Thymus (tissue), 11 donors: Measurements from ENCODE around the gene ECHS1. TPM values are rescaled to one million over a fixed set of nuclear protein-coding genes. Genes with fewer than 3 reads are reported as not detected.

Experiments
- DNase-seq, 9 donors: peaks; one replicate each; pipeline ENCODE4 v3.0.0-alpha.2; 2013; ENCODE audit warnings: low spot score in 9 of 9, low read depth in 6 of 9, missing footprints in 1 of 9
- H3K27ac ChIP-seq, 2 donors: one replicate each; pipeline ENCODE4 v1.5.1; 2013; ENCODE audit warnings: control low read depth in 1 of 2, low read depth in 1 of 2, low read length in 1 of 2, mild to moderate bottlenecking in 1 of 2, moderate library complexity in 1 of 2
- H3K27me3 ChIP-seq, 2 donors: one replicate each; pipeline ENCODE4 v1.5.1; 2013; ENCODE audit warnings: low read length in 1 of 2; ENCODE audit not compliant: control insufficient read depth in 2 of 2, insufficient read depth in 1 of 2
- H3K36me3 ChIP-seq, 2 donors: one replicate each; pipeline ENCODE4 v1.5.1; 2013; ENCODE audit warnings: low read length in 1 of 2, mild to moderate bottlenecking in 1 of 2, moderate library complexity in 1 of 2; ENCODE audit not compliant: control insufficient read depth in 2 of 2, insufficient read depth in 2 of 2
- H3K4me1 ChIP-seq, 2 donors: one replicate each; pipeline ENCODE4 v1.5.1; 2013; ENCODE audit warnings: low read length in 2 of 2; ENCODE audit not compliant: control insufficient read depth in 2 of 2, insufficient read depth in 2 of 2
- H3K4me3 ChIP-seq, 2 donors: one replicate each; pipeline ENCODE4 v1.5.1; 2013; ENCODE audit warnings: low read length in 2 of 2, control low read depth in 1 of 2, mild to moderate bottlenecking in 1 of 2
- H3K9me3 ChIP-seq, 2 donors: one replicate each; pipeline ENCODE4 v1.5.1; 2013; ENCODE audit warnings: low read length in 1 of 2, mild to moderate bottlenecking in 1 of 2; ENCODE audit not compliant: control insufficient read depth in 2 of 2, insufficient read depth in 1 of 2
- WGBS: extraction: QIAGEN DNeasy Blood & Tissue Kit; methylation state at CpG from one replicate; pipeline ENCODE4 v1.1.7; 2013; 5-methylcytosine and 5-hydroxymethylcytosine counted together
- polyA plus RNA-seq: library from polyadenylated mRNA; stranded (reverse); fragments of 200-250 nt; gene quantifications from one replicate; pipeline ENCODE4 v1.2.3, GENCODE V29; 2013
- total RNA-seq: library from RNA; stranded (reverse); fragments of 120-200 nt; gene quantifications from one replicate; pipeline ENCODE4 v1.2.4, GENCODE V29; 2013
- donor health status: healthy.

Gene ECHS1
- total and polyA plus RNA-seq, 2 donors = 39.8 to 54.9 TPM

- DNase-seq = peak in 4 of 9 donors; percentile 42 to 74 (median 53)
These were observed 15.6 kb downstream of the ECHS1 start, which contains the start of gene FUOM for GRCh38 chr10:133357285-133358161. Gene FUOM, minus strand, starts transcription at chr10:133358019. Its CDS starts 12 bp downstream, at chr10:133358007.

GRCh38 chr10:133356549-133357284 lies 16.4 kb downstream of the ECHS1 start:
- Histone ChIP-seq H3K4me3 (peak overlapping the region; percentile 48 to 61), H3K36me3 (no peaks in the 10 kb centered on the region), H3K27me3 (peaks cover 0 to 21% of the 10 kb centered on the region in 2 donors), H3K4me1 (peaks cover 9 to 12% of the 10 kb centered on the region in 2 donors), H3K27ac (no peak overlapping the region), H3K9me3 (no peaks in the 10 kb centered on the region)
- 59% methylated on average over 27 of the region's 27 CpGs for WGBS
- no peak for DNase-seq

More at GRCh38 chr10:133357285-133358161, 15.6 kb downstream of the ECHS1 start, which contains the start of gene FUOM:
- H3K27ac ChIP-seq = no peak within 1 kb of the TSS
- peaks cover 0 to 21% of the 10 kb centered on the region in 2 donors for H3K27me3 ChIP-seq
- no peaks in the 10 kb centered on the region for H3K9me3 ChIP-seq
- WGBS = 3% methylated on average over 83 of the region's 83 CpGs
- H3K36me3 ChIP-seq = peaks cover 2 to 3% of the 10 kb centered on the region in 2 donors
- peaks cover 9 to 12% of the 10 kb centered on the region in 2 donors for H3K4me1 ChIP-seq
- peak within 1 kb of the TSS; percentile 48 to 61 for H3K4me3 ChIP-seq

GRCh38 chr10:133355991-133356390 lies 17.2 kb downstream of the ECHS1 start:
- H3K36me3 ChIP-seq = no peaks in the 10 kb centered on the region
- 98% methylated on average over 3 of the region's 3 CpGs for WGBS
- H3K27ac ChIP-seq = no peak overlapping the region
- peaks cover 0 to 23% of the 10 kb centered on the region in 2 donors for H3K27me3 ChIP-seq
- no peaks in the 10 kb centered on the region for H3K9me3 ChIP-seq
- no peak overlapping the region for H3K4me3 ChIP-seq
- H3K4me1 ChIP-seq = peaks cover 9 to 12% of the 10 kb centered on the region in 2 donors
- DNase-seq = no peak

GRCh38 chr10:133355266-133355665 lies 17.9 kb downstream of the ECHS1 start:
- H3K4me1 ChIP-seq = peaks cover 9 to 12% of the 10 kb centered on the region in 2 donors
- H3K9me3 ChIP-seq = no peaks in the 10 kb centered on the region
- H3K27ac ChIP-seq = no peak overlapping the region
- DNase-seq = no peak
- no peak overlapping the region for H3K4me3 ChIP-seq
- WGBS = 80% methylated on average over 6 of the region's 6 CpGs
- peaks cover 0 to 23% of the 10 kb centered on the region in 2 donors for H3K27me3 ChIP-seq
- no peaks in the 10 kb centered on the region for H3K36me3 ChIP-seq

GRCh38 chr10:133354672-133355240 lies 18.4 kb downstream of the ECHS1 start:
- Histone ChIP-seq H3K27ac (no peak overlapping the region), H3K4me3 (no peak overlapping the region), H3K27me3 (peaks cover 0 to 23% of the 10 kb centered on the region in 2 donors), H3K36me3 (no peaks in the 10 kb centered on the region), H3K9me3 (no peaks in the 10 kb centered on the region), H3K4me1 (peaks cover 9 to 12% of the 10 kb centered on the region in 2 donors)
- no peak for DNase-seq
- WGBS = 97% methylated on average over 14 of the region's 14 CpGs

GRCh38 chr10:133353988-133354605 lies 19.1 kb downstream of the ECHS1 start:
- DNase-seq = no peak
- H3K4me3 ChIP-seq = no peak overlapping the region
- 91% methylated on average over 16 of the region's 16 CpGs for WGBS
- H3K27ac ChIP-seq = no peak overlapping the region
- no peaks in the 10 kb centered on the region for H3K9me3 ChIP-seq
- no peaks in the 10 kb centered on the region for H3K36me3 ChIP-seq
- H3K4me1 ChIP-seq = peaks cover 9 to 12% of the 10 kb centered on the region in 2 donors
- peaks cover 0 to 23% of the 10 kb centered on the region in 2 donors for H3K27me3 ChIP-seq

GRCh38 chr10:133353202-133353959 lies 19.8 kb downstream of the ECHS1 start:
- Histone ChIP-seq H3K36me3 (no peaks in the 10 kb centered on the region), H3K4me1 (peaks cover 9 to 12% of the 10 kb centered on the region in 2 donors), H3K9me3 (no peaks in the 10 kb centered on the region), H3K27ac (no peak overlapping the region), H3K27me3 (peaks cover 0 to 23% of the 10 kb centered on the region in 2 donors), H3K4me3 (no peak overlapping the region)
- 91% methylated on average over 16 of the region's 16 CpGs for WGBS
- no peak for DNase-seq
